ENCODE data around the gene CCDC106. TPM values are rescaled to one million over a fixed set of nuclear protein-coding genes. Genes with fewer than 3 reads are reported as not detected.

CCDC106 gene
- total RNA-seq, 1 experiment from 2014 or later, result 47.8 TPM

DNA sequence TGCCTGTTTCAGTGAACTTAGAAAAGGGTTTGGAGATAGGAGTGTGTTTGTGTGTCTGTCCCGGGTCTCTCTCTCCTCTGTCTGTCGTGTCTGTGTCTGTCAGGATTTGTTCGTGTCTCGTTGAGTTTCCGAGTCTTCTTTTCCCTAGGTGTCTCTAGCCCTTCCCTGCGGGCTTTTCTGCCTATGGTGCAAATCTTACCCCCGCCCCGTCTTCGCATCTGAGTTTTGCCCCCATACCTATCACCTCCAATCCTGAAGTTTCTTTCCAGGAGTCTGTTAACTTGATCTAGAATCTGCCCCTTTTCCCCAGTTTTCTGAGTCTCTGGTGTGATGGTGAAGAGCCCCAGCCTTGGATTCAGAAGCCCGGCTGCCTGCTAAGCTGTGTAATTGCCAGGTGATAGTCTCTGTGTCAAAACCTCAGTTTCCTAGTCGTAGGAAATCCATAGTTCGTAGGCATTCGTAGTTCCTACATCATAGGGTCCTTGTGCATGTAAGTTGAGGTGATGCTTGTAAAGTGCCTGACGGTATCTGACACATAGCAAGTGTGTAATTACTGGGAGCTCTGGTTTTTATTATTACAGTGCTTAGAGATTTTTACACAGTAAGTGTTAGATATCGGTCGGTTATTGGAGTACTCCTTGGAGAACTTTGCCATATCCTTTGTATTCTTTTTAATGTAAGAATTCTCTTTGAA is 27.8 kb downstream of the CCDC106 start:
- POLR2A ChIA-PET, result no interaction called here
- in situ Hi-C loops (cut with HindIII; ENCODE audit: low pct_unique_long_range_greater_than_20kb, low sequenced_read_pairs) (no loop called here), intact Hi-C loops (cut with micrococcal nuclease; ENCODE audit: unreplicated experiment) (no loop called here)
- Histone ChIP-seq H3K4me1 (ENCODE audit: control insufficient read depth, insufficient read depth, low read length) (peaks cover 65% of the 10 kb centered on the region), H3K27me3 (ENCODE audit: control insufficient read depth, insufficient read depth, low read length) (no peaks in the 10 kb centered on the region), H3K4me3 (ENCODE audit: low read depth in 2 of 2, low read length in 2 of 2) (peak overlapping the region; percentile 64 to 94), H3K36me3 (ENCODE audit: control insufficient read depth, insufficient read depth, low read length) (peaks cover 26% of the 10 kb centered on the region), H3K9me3 (ENCODE audit: control insufficient read depth, insufficient read depth, low read depth, low read length) (no peaks in the 10 kb centered on the region), H3K27ac (ENCODE audit: low read length) (peak overlapping the region; percentile 96)
- no peak for ATAC-seq
- no TSS peak for BruUV-seq (replicated peaks)
- TF ChIP-seq TCF7L2 (IDR thresholded peaks at IDR 0.05; ENCODE audit: low read depth, low read length), result no peak
- no peak for TF ChIP-seq SIN3A (IDR thresholded peaks at IDR 0.05; ENCODE audit: borderline replicate concordance, insufficient read depth, low read depth, low read length)
- TF ChIP-seq, protein P1, sequence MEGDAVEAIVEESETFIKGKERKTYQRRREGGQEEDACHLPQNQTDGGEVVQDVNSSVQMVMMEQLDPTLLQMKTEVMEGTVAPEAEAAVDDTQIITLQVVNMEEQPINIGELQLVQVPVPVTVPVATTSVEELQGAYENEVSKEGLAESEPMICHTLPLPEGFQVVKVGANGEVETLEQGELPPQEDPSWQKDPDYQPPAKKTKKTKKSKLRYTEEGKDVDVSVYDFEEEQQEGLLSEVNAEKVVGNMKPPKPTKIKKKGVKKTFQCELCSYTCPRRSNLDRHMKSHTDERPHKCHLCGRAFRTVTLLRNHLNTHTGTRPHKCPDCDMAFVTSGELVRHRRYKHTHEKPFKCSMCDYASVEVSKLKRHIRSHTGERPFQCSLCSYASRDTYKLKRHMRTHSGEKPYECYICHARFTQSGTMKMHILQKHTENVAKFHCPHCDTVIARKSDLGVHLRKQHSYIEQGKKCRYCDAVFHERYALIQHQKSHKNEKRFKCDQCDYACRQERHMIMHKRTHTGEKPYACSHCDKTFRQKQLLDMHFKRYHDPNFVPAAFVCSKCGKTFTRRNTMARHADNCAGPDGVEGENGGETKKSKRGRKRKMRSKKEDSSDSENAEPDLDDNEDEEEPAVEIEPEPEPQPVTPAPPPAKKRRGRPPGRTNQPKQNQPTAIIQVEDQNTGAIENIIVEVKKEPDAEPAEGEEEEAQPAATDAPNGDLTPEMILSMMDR (IDR thresholded peaks at IDR 0.05), result no peak
- TF ChIP-seq, protein P2, sequence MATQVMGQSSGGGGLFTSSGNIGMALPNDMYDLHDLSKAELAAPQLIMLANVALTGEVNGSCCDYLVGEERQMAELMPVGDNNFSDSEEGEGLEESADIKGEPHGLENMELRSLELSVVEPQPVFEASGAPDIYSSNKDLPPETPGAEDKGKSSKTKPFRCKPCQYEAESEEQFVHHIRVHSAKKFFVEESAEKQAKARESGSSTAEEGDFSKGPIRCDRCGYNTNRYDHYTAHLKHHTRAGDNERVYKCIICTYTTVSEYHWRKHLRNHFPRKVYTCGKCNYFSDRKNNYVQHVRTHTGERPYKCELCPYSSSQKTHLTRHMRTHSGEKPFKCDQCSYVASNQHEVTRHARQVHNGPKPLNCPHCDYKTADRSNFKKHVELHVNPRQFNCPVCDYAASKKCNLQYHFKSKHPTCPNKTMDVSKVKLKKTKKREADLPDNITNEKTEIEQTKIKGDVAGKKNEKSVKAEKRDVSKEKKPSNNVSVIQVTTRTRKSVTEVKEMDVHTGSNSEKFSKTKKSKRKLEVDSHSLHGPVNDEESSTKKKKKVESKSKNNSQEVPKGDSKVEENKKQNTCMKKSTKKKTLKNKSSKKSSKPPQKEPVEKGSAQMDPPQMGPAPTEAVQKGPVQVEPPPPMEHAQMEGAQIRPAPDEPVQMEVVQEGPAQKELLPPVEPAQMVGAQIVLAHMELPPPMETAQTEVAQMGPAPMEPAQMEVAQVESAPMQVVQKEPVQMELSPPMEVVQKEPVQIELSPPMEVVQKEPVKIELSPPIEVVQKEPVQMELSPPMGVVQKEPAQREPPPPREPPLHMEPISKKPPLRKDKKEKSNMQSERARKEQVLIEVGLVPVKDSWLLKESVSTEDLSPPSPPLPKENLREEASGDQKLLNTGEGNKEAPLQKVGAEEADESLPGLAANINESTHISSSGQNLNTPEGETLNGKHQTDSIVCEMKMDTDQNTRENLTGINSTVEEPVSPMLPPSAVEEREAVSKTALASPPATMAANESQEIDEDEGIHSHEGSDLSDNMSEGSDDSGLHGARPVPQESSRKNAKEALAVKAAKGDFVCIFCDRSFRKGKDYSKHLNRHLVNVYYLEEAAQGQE (IDR thresholded peaks at IDR 0.05; ENCODE audit: insufficient read depth in 1 of 2, low read depth in 2 of 2, low read length in 1 of 2), result no peak
- no peak for TF ChIP-seq POLR2AphosphoS5 (IDR thresholded peaks at IDR 0.05; ENCODE audit: low read depth, low read length)
- no peak for DNase-seq (ENCODE audit: low read depth, low spot score)
- CTCF ChIA-PET, result no interaction called here

DNA sequence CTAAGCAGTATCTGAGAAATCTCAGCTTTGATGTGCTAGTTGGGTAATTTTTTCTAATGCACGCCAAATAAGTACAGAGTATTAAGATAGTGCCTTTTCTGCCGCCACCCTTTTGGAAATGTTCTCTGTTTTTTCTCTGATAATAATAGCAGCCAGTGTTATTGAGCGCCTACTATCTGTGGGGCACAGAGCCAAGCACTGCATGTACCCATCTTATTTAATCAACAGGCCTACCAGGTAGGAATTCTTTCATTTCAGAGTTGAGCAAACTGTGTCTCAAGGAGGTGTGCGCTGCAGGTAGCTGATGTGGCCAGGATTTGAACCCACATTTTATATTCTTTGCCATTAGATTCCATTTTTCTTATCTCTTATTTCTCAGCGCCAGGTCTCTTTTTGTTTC is 28.4 kb downstream of the CCDC106 start:
- TF ChIP-seq POLR2AphosphoS5 (IDR thresholded peaks at IDR 0.05; ENCODE audit: low read depth, low read length) (no peak), SIN3A (IDR thresholded peaks at IDR 0.05; ENCODE audit: borderline replicate concordance, insufficient read depth, low read depth, low read length) (no peak), TCF7L2 (IDR thresholded peaks at IDR 0.05; ENCODE audit: low read depth, low read length) (no peak)
- TF ChIP-seq, protein P1 (IDR thresholded peaks at IDR 0.05), result no peak
- TF ChIP-seq, protein P2 (IDR thresholded peaks at IDR 0.05; ENCODE audit: insufficient read depth in 1 of 2, low read depth in 2 of 2, low read length in 1 of 2), result no peak
- Histone ChIP-seq H3K9me3 (ENCODE audit: control insufficient read depth, insufficient read depth, low read depth, low read length) (no peaks in the 10 kb centered on the region), H3K27me3 (ENCODE audit: control insufficient read depth, insufficient read depth, low read length) (no peaks in the 10 kb centered on the region), H3K4me3 (ENCODE audit: low read depth in 2 of 2, low read length in 2 of 2) (peak overlapping the region; percentile 64 to 94), H3K27ac (ENCODE audit: low read length) (peak overlapping the region; percentile 96), H3K36me3 (ENCODE audit: control insufficient read depth, insufficient read depth, low read length) (peaks cover 26% of the 10 kb centered on the region), H3K4me1 (ENCODE audit: control insufficient read depth, insufficient read depth, low read length) (peaks cover 59% of the 10 kb centered on the region)
- DNase-seq (ENCODE audit: low read depth, low spot score) (no peak), ATAC-seq (no peak)
- in situ Hi-C loops (cut with HindIII; ENCODE audit: low pct_unique_long_range_greater_than_20kb, low sequenced_read_pairs) (no loop called here), intact Hi-C loops (cut with micrococcal nuclease; ENCODE audit: unreplicated experiment) (no loop called here)
- ChIA-PET CTCF (no interaction called here), POLR2A (no interaction called here)
- BruUV-seq (replicated peaks), result TSS peak; percentile 66
